GM13976 (cell line): ENCODE measurements around the gene LINGO3.

Source experiments
- DNase-seq: peaks from one replicate; pipeline ENCODE4 v3.0.0; 2012; ENCODE audit warnings: low spot score
- in situ Hi-C: fragments of 300-500 bp; cut with MboI; formaldehyde crosslinking; loops from one replicate; pipeline ENCODE4 v1.12.0; 2022; ENCODE audit warnings: low sequenced_read_pairs, mixed read lengths, inconsistent platforms; ENCODE audit not compliant: unreplicated experiment
- TF ChIP-seq, protein P1 (sequence below): IDR thresholded peaks from 2 replicates; pipeline ENCODE4 v1.5.1; 2012; ENCODE audit warnings: borderline replicate concordance, mild to moderate bottlenecking; ENCODE audit not compliant: insufficient read depth; ENCODE audit errors: extremely low read depth, missing control alignments, control extremely low read depth

LINGO3 gene

GRCh38 chr19:2306281-2306806, 1.6 kb downstream of the LINGO3 start:
- TF ChIP-seq, protein P1, sequence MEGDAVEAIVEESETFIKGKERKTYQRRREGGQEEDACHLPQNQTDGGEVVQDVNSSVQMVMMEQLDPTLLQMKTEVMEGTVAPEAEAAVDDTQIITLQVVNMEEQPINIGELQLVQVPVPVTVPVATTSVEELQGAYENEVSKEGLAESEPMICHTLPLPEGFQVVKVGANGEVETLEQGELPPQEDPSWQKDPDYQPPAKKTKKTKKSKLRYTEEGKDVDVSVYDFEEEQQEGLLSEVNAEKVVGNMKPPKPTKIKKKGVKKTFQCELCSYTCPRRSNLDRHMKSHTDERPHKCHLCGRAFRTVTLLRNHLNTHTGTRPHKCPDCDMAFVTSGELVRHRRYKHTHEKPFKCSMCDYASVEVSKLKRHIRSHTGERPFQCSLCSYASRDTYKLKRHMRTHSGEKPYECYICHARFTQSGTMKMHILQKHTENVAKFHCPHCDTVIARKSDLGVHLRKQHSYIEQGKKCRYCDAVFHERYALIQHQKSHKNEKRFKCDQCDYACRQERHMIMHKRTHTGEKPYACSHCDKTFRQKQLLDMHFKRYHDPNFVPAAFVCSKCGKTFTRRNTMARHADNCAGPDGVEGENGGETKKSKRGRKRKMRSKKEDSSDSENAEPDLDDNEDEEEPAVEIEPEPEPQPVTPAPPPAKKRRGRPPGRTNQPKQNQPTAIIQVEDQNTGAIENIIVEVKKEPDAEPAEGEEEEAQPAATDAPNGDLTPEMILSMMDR, result no peak
- no peak for DNase-seq
- in situ Hi-C loops, result no loop called here

DNA sequence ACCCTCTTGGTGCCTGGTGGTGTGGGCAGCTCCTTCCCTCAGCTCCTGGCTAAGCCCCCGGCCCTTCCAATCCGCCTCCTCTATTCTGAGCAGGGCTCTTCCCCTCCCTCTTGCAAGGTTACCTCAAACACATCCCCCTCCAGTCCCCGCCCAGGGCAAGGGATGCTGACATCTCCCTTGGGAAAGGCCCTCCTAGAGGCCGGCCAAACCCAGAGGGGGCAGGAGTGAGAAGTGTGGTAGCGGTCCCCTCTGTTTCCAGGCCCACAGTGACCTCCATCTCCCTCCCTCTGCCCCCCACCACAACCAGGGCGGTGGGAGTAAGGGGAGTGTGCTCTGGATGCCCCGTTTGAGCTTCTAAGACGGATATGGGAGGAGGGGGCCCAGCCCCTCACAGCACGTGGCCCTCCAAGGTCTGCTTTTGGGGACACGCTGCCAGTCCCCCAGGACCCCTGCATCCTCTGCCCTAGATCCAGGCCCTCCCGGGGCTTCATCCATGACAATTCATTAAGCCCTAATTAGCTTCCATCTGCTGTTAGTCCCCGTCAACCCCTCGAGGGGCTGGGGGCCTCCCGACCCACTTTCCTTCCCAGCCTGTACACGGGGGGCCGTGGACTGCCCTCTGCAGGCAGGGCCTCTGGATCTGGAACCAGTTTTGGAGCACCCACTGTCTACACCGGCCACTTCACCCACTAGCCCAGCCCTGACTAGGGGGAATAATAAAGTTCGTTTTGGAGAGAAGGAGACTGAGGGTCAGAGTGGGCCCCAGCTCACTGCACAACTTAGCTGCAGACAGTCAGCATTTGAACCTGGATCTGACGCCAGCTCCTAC, 2.3 kb downstream of the LINGO3 start:
- no peak for DNase-seq
- TF ChIP-seq, protein P1, result no peak
- in situ Hi-C loops, result no loop called here

DNA sequence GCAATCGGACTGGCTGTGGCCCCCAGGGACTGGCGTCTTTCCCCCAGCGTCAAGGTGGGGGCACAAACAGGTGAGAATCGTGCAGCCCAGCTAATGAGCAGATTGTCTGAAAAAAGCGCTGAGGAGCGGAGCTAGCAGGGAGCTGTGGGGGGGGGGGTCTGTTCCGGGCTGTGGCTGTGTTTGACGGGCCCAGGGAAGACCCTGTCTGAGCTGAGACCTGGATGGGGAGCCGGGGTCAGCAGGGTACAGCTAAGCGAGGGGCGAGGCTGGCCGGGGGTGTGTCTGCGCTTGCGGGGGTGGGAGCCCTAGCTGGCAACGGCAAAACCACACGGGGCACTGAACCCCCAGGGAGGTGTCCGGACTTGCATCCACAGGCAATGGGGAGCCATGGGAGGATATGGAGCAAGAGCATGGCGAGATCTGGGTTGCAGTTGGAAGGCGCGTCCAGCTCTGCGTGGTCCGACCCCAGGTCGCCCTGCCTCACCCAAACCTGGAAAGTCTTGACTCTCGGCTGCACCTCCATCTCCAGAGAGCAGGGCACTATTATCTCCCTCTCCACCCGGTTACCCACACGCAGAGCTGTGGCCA, 4.6 kb downstream of the LINGO3 start:
- DNase-seq, result no peak
- TF ChIP-seq, protein P1, result no peak
- in situ Hi-C loops, result no loop called here

- in situ Hi-C loops, result no loop called here
- no peak for DNase-seq
- TF ChIP-seq, protein P1, result no peak
Observed at GRCh38 chr19:2302319-2303210, 5.4 kb downstream of the LINGO3 start.

DNA sequence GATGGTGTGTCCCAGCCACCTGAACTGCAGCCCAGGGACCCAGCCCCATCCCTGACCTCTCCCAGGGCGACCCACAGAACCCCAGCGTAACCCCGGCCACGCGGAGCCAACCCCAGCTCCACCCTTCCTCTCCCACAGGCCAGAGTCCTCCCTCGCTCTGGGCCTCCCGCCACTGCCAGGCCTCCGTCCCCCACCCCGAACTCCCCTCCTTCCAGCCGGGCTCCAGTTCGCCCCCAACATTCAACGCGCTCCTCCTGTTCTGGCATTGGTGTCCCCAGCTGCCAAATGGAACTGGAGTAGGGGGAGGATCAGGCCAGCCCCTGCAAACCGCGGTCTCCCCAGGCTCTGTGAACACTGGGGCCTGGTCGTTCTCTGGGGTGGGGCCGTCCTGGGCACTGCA, 7.4 kb downstream of the LINGO3 start:
- DNase-seq, result no peak
- in situ Hi-C loops, result no loop called here
- TF ChIP-seq, protein P1, result no peak

DNA sequence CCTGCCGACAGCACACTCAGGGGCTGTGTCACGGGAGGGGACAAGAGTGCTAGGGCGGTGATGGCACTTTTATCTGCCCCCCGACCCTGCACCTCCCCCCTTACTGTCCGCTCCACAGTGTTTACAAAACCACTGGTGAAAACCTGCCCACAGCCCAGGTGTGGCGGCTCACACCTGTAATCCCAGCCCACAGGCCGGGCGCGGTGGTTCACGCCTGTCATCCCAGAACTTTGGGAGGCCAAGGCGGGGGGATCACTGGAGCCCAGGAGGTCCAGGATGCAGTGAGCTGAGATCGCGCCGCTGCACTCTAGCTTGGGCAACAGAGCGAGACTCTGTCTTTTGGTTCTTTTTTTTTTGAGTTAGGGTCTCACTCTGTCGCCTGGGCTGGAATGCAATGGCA, 11.8 kb downstream of the LINGO3 start:
- no peak for DNase-seq
- TF ChIP-seq, protein P1, result no peak
- in situ Hi-C loops, result no loop called here
